Heart left ventricle (tissue), 16 donors: Measurements from ENCODE around the gene C5. TPM values are rescaled to one million over a fixed set of nuclear protein-coding genes. Genes with fewer than 3 reads are reported as not detected.
A peak's percentile ranks its signal among the peaks of the same experiment; 100 is the strongest.

Source experiments
- ATAC-seq, 4 donors: fragments of 200-7000 bp; cut with Tn5 transposase; one replicate each; pipeline ENCODE4 v1.9.1; 2020 to 2022; ENCODE audit warnings: moderate library complexity in 4 of 4, mild to moderate bottlenecking in 3 of 4, moderate number of reproducible peaks in 1 of 4
- DNase-seq, 5 donors: peaks; one replicate each; pipeline ENCODE4 v3.0.0-alpha.2; 2020
- H3K27ac ChIP-seq, 12 donors: fragments of 200-600 bp; sonication (generic) in 4 of 12; one replicate each; pipeline versions ENCODE4 v1.5.0 to v1.8.0; 2016 to 2022; ENCODE audit warnings: mild to moderate bottlenecking in 2 of 12
- H3K27me3 ChIP-seq, 9 donors: fragments of 200-600 bp; sonication (generic) in 2 of 9; one replicate each; pipeline versions ENCODE4 v1.5.1 to v1.8.0; 2016 to 2022; ENCODE audit warnings: mild to moderate bottlenecking in 3 of 9
- H3K36me3 ChIP-seq, 9 donors: fragments of 200-600 bp; sonication (generic) in 2 of 9; one replicate each; pipeline versions ENCODE4 v1.5.0 to v1.8.0; 2018 to 2022; ENCODE audit warnings: mild to moderate bottlenecking in 2 of 9
- H3K4me1 ChIP-seq, 12 donors: fragments of 200-600 bp; sonication (generic) in 4 of 12; one replicate each; pipeline versions ENCODE4 v1.5.0 to v1.8.0; 2016 to 2022; ENCODE audit warnings: mild to moderate bottlenecking in 3 of 12
- H3K4me3 ChIP-seq, 12 donors: fragments of 200-600 bp; sonication (generic) in 4 of 12; one replicate each; pipeline versions ENCODE4 v1.5.0 to v1.8.0; 2017 to 2022; ENCODE audit warnings: mild to moderate bottlenecking in 9 of 12, moderate library complexity in 4 of 12
- H3K9me3 ChIP-seq, 12 donors: fragments of 200-600 bp; sonication (generic) in 4 of 12; one replicate each; pipeline versions ENCODE4 v1.5.0 to v1.8.0; 2016 to 2022; ENCODE audit warnings: mild to moderate bottlenecking in 1 of 12
- POLR2A ChIP-seq, 2 donors: fragments of 450-650 bp; IDR thresholded peaks; one replicate each; pipeline ENCODE4 v1.6.1; 2017; ENCODE audit warnings: antibody characterized with exemption in 2 of 2, mild to moderate bottlenecking in 2 of 2, moderate library complexity in 2 of 2
- WGBS, 4 donors: extraction: QIAGEN DNeasy Blood & Tissue Kit in 2 of 4; methylation state at CpG; one replicate each; pipeline versions ENCODE4 v1.1.5 to v1.1.7; 2013 to 2018; 5-methylcytosine and 5-hydroxymethylcytosine counted together
- intact Hi-C, 10 donors: fragments of 100-400 bp; cut with DNase I; formaldehyde crosslinking; loops; one replicate each; pipeline versions ENCODE4 v1.11.1 to v1.14.2; 2022
- polyA plus RNA-seq, 2 donors: library from polyadenylated mRNA; stranded (reverse); fragments of 200-250 nt; gene quantifications; one replicate each; pipeline ENCODE4 v1.2.3, GENCODE V29; 2013
- total RNA-seq, 9 donors: library from RNA; depleted of rRNA in 2 of 9; stranded (reverse); fragments of >200 nt in 2 of 9; fragmentation: NEBNext Ultra II Directional in 3 of 9; extraction: Animal tissue kit (Norgen Biotek cat#: 25700) in 3 of 9; gene quantifications; one replicate each; pipeline versions ENCODE4 v1.1.0 to v1.2.4, GENCODE V29; 2016 to 2023
- TF ChIP-seq, protein P1 (sequence below), 12 donors: fragments of 200-600 bp; sonication (generic) in 4 of 12; IDR thresholded peaks; one replicate each; pipeline versions ENCODE4 v1.5.0 to v1.8.0; 2018 to 2022; ENCODE audit warnings: antibody characterized with exemption in 12 of 12, mild to moderate bottlenecking in 5 of 12
- donor health status: ischemic (EF 13 %, LVEDD 7.1; RV severe dilation, severe dysfunction).
- donor health status: healthy with polysubstance abuse.
- donor health status: DM: no; HTN: yes; CAD: no.
- donor health status: DM: no; HTN: no; CAD: no.
- donor health status: ischemic (EF 25% LVEDD 6.9; RV normal size, moderate dysfunction).
- donor health status: ischemic (EF 25% LVEDD 5.7; RV mildly dilated, moderate dysfunction).
- donor health status: healthy.
- donor health status: DM: yes; HTN: yes; CAD: no.
- donor health status: ischemic (EF 35%, LVEDD 5.7; RV mildly dilated, moderate dysfunction).
- donor health status: nonischemic (EF 11% LVEDD 7.7; RV severe dilation, severe dysfunction).
- donor health status: DM: yes; HTN: yes; CAD: no.
- donor health status: PGD.
- donor health status: ischemic (EF 29% LVEDD 5.4; RV normal size, mild dysfunction).
- donor health status: nonischemic (EF 23%, LVEDD 6.1; RV moderate dilation, normal function).

C5 gene
- total and polyA plus RNA-seq, 11 donors, result 0.32 to 1.8 (median 0.54) TPM

DNA sequence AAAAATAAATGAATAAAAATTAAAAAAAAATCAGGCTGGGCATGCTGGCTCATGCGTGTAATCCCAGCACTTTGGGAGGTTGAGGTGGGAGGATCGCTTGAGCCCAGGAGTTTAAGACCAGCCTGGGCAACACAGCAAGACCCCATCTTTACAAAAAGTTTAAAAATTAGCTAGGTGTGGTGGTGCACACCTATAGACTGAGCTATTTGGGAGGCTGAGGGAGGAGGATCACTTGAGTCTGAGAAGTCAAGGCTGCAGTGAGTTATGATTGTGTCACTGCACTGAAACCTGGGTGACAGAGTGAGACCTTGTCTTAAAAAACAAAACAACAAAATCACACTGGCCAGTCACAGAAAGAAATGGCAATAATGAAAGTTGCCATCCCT, 21.3 kb upstream of the C5 start:
- ATAC-seq (no peak), DNase-seq (no peak)
- Histone ChIP-seq H3K36me3 (no peaks in the 10 kb centered on the region), H3K27ac (peak overlapping the region in 10 of 12 donors; percentile 16 to 92 (median 70)), H3K9me3 (peaks cover 0 to 8% (median 0%) of the 10 kb centered on the region in 12 donors), H3K27me3 (no peaks in the 10 kb centered on the region), H3K4me3 (peak overlapping the region in 10 of 12 donors; percentile 29 to 91 (median 48)), H3K4me1 (peaks cover 0 to 38% (median 14%) of the 10 kb centered on the region in 12 donors)
- intact Hi-C loops, result loop anchor here in 2 of 10 donors (5.0 kb wide), 2 partner anchors 51 to 89 kb away; no protein-coding TSS in a partner anchor
- TF ChIP-seq, protein P1, sequence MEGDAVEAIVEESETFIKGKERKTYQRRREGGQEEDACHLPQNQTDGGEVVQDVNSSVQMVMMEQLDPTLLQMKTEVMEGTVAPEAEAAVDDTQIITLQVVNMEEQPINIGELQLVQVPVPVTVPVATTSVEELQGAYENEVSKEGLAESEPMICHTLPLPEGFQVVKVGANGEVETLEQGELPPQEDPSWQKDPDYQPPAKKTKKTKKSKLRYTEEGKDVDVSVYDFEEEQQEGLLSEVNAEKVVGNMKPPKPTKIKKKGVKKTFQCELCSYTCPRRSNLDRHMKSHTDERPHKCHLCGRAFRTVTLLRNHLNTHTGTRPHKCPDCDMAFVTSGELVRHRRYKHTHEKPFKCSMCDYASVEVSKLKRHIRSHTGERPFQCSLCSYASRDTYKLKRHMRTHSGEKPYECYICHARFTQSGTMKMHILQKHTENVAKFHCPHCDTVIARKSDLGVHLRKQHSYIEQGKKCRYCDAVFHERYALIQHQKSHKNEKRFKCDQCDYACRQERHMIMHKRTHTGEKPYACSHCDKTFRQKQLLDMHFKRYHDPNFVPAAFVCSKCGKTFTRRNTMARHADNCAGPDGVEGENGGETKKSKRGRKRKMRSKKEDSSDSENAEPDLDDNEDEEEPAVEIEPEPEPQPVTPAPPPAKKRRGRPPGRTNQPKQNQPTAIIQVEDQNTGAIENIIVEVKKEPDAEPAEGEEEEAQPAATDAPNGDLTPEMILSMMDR (IDR thresholded peaks at IDR 0.05), result no peak
- TF ChIP-seq POLR2A (IDR thresholded peaks at IDR 0.05), result no peak
- WGBS, 4 donors, result 96 to 98% (median 96%) methylated on average over 2 of the region's 2 CpGs

DNA sequence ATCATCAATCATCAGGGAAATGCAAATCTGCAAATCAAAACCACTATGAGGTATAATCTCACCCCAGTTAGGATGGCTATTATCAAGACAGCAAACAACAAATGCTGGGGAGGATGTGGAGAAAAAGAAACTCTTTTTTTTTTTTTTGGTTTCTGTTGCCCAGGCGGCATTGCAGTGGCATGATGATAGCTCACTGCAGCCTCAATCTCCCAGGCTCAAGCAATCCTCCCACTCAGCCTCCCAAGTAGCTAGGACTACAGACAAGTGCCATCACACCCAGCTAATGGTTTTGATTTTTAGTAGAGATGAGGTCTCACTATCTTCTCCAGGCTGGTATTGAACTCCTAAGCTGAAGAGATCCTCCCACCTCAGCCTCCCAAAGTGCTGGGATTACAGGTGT, 19.3 kb upstream of the C5 start:
- no peak overlapping the region for H3K27ac ChIP-seq
- WGBS, 4 donors, result 84 to 94% (median 90%) methylated on average over 1 of the region's 1 CpG
- no peaks in the 10 kb centered on the region for H3K27me3 ChIP-seq
- no peak for DNase-seq
- TF ChIP-seq POLR2A (IDR thresholded peaks at IDR 0.05), result no peak
- TF ChIP-seq, protein P1 (IDR thresholded peaks at IDR 0.05), result no peak
- intact Hi-C loops, result loop anchor here in 2 of 10 donors (10.0 kb wide), 2 partner anchors 195 to 455 kb away; partner anchors contain the start of gene PHF19 (in 1 of the 2)
- H3K9me3 ChIP-seq, result peaks cover 0 to 8% (median 0%) of the 10 kb centered on the region in 12 donors
- H3K4me3 ChIP-seq, result no peak overlapping the region
- peaks cover 0 to 27% (median 8%) of the 10 kb centered on the region in 12 donors for H3K4me1 ChIP-seq
- ATAC-seq, result no peak
- peaks cover 0 to 3% (median 0%) of the 10 kb centered on the region in 9 donors for H3K36me3 ChIP-seq

DNA sequence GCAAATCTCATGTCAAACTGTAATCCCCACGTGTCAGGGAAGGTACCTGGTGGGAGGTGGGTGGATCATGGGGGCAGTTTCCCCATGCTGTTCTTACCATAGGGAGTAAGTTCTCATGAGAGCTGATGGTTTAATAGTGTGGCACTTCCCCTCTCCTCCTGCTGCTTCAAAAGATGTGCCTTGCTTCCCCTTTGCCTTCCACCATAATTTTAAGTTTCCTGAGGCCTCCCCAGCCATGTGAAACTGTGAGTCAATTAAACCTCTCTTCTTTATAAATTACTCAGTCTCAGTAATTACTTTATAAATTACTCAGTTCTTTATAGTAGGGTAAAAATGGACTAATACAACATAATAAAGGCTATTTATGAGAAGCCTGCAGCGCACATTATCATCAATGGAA, 17.6 kb upstream of the C5 start:
- DNase-seq (no peak), ATAC-seq (no peak)
- Histone ChIP-seq H3K27me3 (no peaks in the 10 kb centered on the region), H3K36me3 (peaks cover 0 to 3% (median 0%) of the 10 kb centered on the region in 9 donors), H3K4me3 (no peak overlapping the region), H3K27ac (no peak overlapping the region), H3K4me1 (peaks cover 0 to 10% (median 0%) of the 10 kb centered on the region in 12 donors), H3K9me3 (peaks cover 0 to 8% (median 0%) of the 10 kb centered on the region in 12 donors)
- WGBS, 4 donors, result 77 to 85% (median 82%) methylated on average over 2 of the region's 2 CpGs
- no peak for TF ChIP-seq POLR2A (IDR thresholded peaks at IDR 0.05)
- TF ChIP-seq, protein P1 (IDR thresholded peaks at IDR 0.05), result no peak
- intact Hi-C loops, result loop anchor here in 2 of 10 donors (10.0 kb wide), 2 partner anchors 193 to 453 kb away; partner anchors contain the start of gene PHF19 (in 1 of the 2)

GRCh38 chr9:121066850-121067249, 16.8 kb upstream of the C5 start:
- WGBS, 4 donors, result 98 to 100% (median 100%) methylated on average over 1 of the region's 1 CpG
- DNase-seq (no peak), ATAC-seq (no peak)
- intact Hi-C loops, result loop anchor here in 2 of 10 donors (10.0 kb wide), 2 partner anchors 192 to 452 kb away; partner anchors contain the start of gene PHF19 (in 1 of the 2)
- no peak overlapping the region for H3K27ac ChIP-seq
- no peak overlapping the region for H3K4me3 ChIP-seq
- TF ChIP-seq, protein P1 (IDR thresholded peaks at IDR 0.05), result no peak
- TF ChIP-seq POLR2A (IDR thresholded peaks at IDR 0.05), result no peak
- peaks cover 0 to 6% (median 0%) of the 10 kb centered on the region in 12 donors for H3K4me1 ChIP-seq
- H3K27me3 ChIP-seq, result no peaks in the 10 kb centered on the region
- peaks cover 0 to 3% (median 0%) of the 10 kb centered on the region in 9 donors for H3K36me3 ChIP-seq
- peaks cover 0 to 8% (median 0%) of the 10 kb centered on the region in 12 donors for H3K9me3 ChIP-seq
